Cortex of kidney (tissue), 1 donor: ENCODE measurements around the gene TCF21.
"Not testable (repeated sequence)": the region's sequence is repeated elsewhere in the genome, so short reads cannot be mapped to it uniquely, and the experiment has no call there.

Source experiments
- DNase-seq: peaks from one replicate; lab custom pipeline; 2025; lab: John Stamatoyannopoulos, UW

Gene TCF21

DNA sequence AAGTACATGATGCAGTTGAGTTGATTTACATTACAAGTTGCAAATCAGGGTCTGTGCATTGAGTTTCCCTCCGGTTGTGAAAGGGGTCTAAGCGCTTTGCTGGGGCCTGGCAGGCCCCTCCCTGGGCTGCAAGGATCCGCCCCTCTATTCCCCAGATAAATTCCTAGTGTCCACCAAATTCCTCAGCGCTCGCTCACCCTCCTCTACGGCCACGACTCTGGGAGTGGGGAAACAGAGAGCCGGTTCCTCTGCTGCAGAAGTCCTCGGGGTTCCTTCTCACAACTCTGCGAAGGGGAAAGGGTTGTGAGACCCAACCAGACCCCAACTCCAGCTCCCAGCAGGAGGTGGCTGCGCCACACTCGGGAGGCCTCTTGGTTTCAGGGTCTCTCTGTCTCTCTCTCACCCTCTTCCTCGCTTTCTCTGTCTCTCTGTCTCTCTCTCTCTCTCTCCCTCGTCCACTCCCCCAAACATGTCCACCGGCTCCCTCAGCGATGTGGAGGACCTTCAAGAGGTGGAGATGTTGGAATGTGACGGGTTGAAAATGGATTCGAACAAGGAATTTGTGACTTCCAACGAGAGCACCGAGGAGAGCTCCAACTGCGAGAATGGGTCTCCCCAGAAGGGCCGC lies at the start of gene TCF21:
TCF21 (plus strand) TSS at position 185 of the 628 bp plus-strand sequence; CDS start at position 470, 285 bp downstream.
- no peak for DNase-seq

DNA sequence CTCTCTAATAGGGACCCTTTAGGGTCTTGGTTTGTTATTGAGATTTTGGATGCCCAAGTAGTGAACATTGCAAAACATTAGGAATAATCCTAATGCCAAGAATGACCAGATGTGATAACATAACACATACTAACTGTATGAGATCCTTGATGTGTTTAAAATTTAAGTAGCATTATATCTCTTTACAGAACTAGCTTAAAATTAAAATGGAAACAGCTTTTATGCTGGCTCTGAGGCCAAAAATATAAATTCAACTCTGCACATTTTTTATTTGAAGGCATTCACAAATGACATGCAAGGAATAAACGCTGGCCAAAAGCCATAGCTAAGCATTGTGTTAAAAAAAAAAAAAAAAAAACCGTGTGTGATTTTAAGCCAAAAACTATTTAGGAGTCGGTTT lies 47.7 kb upstream of the TCF21 start:
- no peak for DNase-seq

DNA sequence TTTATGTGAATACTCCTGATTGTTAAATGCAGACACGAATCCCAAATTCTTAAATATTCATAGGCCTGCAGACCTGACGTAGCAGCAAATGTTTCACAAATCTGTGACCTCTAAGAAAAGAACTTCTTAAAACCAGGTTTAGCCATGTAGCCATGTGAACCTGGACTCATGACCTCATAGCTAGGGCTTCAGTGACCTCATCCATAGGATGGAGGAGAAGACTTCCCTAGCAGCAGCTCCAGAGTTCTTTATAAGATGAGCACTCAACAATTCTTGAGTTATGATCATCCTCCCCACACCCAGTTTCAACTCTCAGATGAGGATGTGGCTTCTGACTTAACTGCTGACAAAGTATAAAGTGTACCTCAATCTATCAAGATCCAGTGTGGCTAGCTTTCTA lies 45.8 kb upstream of the TCF21 start:
- DNase-seq: no peak

DNA sequence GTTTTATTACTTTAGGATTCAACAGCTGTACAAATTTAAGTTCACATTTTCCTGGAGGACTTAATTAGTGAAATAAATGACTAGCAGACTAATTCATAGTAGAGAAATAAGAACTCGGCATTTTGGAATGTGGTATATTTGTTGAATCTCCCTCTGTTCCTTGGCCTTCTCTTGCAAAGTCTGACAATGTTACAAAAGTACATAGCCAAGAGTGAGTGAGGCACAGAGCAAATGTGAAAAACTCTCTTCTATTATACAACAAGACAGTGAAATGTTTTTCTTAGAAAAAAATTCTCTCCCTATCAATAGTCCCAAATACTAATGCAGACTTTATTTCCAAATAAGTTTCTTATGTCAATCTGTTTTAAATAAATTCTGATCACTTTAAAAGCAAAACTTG lies 44.2 kb upstream of the TCF21 start:
- DNase-seq: no peak

DNA sequence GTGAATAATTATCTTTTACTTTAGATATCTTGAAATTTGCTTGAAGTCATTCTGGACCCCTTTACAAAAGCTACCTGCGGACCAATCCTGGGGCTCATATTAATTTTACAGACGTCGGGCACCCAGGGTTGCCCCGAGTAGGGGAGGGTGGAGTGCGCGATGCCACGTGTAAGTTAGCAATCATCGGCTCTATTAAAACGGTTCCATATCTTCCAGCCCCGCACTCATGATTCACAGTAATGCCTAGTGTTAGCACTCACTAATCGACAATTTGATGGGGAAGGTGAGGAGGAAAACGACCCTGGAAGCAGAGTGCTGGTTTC lies 34.9 kb upstream of the TCF21 start:
- no peak for DNase-seq

- no peak for DNase-seq
Observed at GRCh38 chr6:133854364-133855275, 34.3 kb upstream of the TCF21 start.

DNA sequence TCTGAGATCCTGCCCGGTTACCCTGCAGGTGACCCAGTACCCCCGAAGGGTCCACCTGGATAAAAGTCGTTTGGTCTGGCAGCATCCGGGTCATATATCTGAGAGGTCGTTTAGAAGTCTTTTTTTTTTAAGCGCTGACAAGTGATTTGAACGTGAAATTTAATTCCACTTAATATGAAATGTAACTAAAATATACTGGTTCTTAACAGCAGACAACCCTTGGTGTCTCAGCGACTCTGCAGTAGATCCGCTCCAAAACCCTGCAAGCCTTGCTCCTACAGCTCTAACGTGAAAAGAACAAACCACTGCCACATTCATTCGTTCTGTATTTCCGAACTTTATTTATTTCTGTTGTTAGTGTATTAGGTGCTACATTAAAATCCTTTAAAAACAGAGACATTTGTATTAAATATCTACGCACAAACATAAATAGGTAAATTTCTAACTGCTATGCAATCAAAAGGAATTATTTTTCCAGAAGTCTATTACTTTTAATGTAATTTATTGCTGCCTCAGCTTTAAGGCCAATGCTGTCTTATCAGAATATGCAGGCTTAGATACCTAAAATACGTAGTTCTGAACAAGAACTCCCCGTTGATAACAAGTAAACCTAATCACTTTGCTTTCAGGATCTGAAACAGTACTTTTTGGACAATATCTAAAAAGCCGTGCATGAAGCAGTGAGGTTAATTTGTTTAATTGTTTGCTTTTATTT lies 33.5 kb upstream of the TCF21 start:
- no peak for DNase-seq

- DNase-seq: no peak
Observed at GRCh38 chr6:133855991-133856370, 32.9 kb upstream of the TCF21 start.

DNA sequence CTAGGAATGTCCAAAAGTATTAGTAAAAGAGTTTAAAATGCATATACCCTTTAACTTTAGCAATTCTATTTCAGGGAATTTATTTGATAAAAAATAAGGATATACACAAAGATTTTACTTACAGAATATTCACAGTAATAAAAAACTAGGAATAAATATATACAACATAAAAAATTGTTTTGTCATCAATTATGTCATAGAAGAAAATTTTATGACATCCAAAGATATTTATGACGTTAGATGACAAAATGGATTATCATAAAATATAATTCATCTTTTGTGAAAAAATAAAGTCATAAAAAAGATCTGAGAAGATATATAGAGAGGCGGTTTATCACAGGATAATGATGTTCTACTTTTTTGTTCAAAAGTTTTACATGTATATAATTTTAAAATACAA lies 32.0 kb upstream of the TCF21 start:
- no peak for DNase-seq

- DNase-seq: no peak
Observed at GRCh38 chr6:133857696-133858095, 31.2 kb upstream of the TCF21 start.

GRCh38 chr6:133861337-133861736 lies 27.6 kb upstream of the TCF21 start:
- not testable (repeated sequence) for DNase-seq

GRCh38 chr6:133863228-133863627 lies 25.7 kb upstream of the TCF21 start:
- no peak for DNase-seq

DNA sequence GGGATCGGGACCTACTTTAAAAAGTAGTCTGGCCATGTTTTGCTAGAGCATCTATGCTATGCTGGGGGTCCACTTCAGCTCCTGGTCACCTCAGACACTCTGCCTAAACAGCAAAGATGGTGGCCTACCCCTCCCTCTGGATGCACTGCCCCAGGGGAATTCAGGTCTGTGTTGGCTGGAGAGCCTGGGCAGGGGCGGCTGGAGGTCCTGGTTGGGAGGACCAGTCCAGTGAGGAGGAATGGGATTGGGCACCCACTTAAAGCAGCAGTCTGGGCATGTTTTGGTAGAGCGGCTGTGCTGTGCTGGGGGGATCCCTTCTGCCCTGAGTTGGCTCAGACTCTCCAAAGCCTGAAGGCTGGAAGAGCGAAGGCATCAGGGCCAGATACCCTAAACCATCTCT lies 23.2 kb upstream of the TCF21 start:
- DNase-seq: no peak

DNA sequence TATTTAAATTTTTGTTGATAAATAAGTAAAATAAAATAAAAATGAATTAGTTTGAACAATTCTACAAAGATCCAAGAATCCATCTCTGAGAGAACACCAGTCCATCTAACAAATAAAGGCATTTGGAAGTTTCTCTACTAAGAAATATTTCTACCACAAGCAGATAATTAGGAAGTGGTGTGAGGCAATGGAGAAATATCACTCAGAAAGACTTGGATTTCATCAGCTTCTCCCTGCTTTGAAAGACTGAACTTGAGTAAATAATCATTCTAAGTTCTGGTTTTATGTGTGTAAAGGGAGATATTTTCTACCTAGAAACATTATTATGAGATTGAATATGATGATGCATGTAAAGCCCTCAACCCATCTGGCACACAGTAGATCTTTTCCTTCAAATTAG lies 17.8 kb upstream of the TCF21 start:
- no peak for DNase-seq

- DNase-seq: no peak
Observed at GRCh38 chr6:133873538-133873937, 15.4 kb upstream of the TCF21 start.

DNA sequence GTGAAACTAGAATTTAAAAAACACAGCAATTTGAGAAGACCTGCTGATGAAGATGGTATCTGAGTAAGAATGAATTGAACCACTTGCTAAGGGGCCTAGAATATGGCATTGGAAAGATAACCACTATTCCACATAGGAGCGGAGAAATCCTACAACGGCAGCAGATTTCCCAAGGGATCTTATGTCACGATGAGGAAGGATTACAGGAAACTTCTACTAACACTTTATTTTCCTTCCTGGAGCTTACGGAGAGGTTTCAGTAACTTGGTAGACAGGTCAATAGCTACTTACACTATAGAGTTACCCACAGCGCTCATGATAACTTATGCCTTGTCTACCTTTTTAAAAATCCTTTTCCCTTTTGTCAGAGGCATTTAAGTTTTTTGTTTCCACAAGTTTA lies 11.8 kb upstream of the TCF21 start:
- no peak for DNase-seq

DNA sequence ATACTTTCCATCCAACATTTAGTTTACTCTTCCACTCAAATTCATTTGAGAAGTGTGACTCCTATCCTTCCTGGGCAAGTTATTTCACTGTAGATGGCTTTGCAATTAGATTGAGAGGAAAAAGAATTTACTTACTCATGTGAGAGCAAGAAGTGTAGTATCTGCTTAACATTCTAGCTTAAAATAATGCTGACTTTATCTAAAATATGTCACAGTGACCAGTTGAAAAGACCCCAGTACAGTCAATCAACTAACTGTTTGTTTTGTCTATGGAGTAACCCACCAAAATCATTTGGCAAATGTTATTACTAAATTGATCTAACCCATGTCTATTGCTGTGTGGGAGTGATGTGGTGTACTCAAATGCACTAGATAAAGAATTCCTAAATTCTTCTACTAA lies 8.9 kb upstream of the TCF21 start:
- no peak for DNase-seq

DNA sequence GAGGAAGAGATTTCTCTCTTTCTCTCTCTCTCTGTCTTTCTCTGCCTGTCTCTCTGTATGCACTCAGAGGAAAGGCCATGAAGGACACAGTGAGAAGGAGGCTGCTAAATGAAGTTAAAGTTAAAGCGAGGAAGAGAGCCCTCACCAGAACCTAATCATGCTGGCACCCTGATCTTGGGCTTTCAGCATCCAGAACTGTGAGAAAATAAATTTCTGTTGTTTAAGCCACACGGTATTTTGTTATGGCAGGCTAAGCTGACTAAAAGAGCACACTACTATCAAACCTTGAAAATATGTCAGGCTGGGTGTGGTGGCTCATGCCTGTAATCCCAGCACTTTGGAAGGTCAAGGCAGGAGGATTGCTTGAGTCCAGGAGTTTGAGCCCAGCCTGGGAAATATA lies 8.0 kb upstream of the TCF21 start:
- DNase-seq: no peak

DNA sequence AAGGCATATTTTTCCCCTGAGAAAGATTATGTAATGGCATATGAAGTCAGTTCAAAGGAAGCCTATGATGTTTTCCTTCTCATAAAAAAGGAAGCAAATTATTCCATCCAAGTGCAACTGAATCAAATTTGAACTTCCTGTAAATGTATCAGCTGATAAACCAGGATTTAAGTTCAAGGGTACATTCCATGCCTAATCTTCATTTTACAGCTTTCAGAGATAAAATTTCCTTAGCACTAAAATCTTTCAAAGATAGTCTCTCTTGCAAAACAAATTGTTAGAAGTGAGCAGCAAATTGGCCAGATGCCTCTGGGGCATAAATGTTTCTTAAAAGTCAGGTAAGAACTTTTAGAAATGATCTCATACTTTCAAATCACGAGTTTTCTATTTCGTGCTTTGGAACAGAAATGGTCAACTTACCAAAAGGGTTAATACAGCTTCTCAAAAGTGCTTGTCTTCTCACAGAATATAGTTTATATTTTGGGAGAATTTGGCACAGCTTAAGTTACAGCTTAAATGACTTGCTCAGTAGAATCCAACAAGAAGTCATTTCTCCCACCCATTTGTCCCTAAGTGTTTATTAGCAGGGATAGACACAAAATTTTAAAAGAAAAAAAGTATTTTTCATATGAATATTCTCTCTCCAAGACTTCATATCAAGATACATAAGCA lies 2.7 kb upstream of the TCF21 start:
- no peak for DNase-seq

GRCh38 chr6:133887156-133887879 lies 1.6 kb upstream of the TCF21 start:
- DNase-seq: no peak

GRCh38 chr6:133887880-133888230 lies 1.1 kb upstream of the TCF21 start:
- no peak for DNase-seq
